OCI-LY7 (cell line): ENCODE results near the gene WWOX.

ENCODE experiments used
- CTCF ChIP-seq: fragments of 200-600 bp; sonication (generic); conservative IDR thresholded peaks from 2 replicates; pipeline ENCODE4 v1.5.1; 2014; ENCODE audit warnings: mild to moderate bottlenecking, antibody characterized with exemption, low read length, moderate library complexity, mixed read lengths
- EZH2phosphoT487 ChIP-seq: fragments of 200-600 bp; sonication (generic); IDR thresholded peaks from 2 replicates; pipeline ENCODE4 v1.6.1; 2018; ENCODE audit warnings: low read depth, borderline replicate concordance, mild to moderate bottlenecking, mixed run types, antibody characterized with exemption, low read length, moderate library complexity, mixed read lengths

GRCh38 chr16:78929841-78930240 lies 830.4 kb downstream of the WWOX start:
- TF ChIP-seq CTCF (no peak), EZH2phosphoT487 (no peak)
